IMR-90 (cell line): ENCODE measurements around the gene NOTO. TPM values are rescaled to one million over a fixed set of nuclear protein-coding genes. Genes with fewer than 3 reads are reported as not detected.

Experiments
- ATAC-seq: fragments of 200-7000 bp; cut with Tn5 transposase; 2 replicates; pipeline ENCODE4 v1.9.1; 2020; ENCODE audit warnings: low read depth, mild to moderate bottlenecking, moderate library complexity
- BruUV-seq: library from RNA; stranded (reverse); fragments of 400-500 nt; replicated peaks from 2 replicates; lab custom pipeline; 2021; lab: Mats Ljungman, UMichigan
- CTCF ChIA-PET: fragments of 300-600 bp; formaldehyde crosslinking; extraction: SDS; loops from one replicate; lab custom pipeline; 2021; ENCODE audit warnings: antibody characterized with exemption; lab: Yijun Ruan, JAX
- POLR2A ChIA-PET: fragments of 300-600 bp; sonication (Branson Sonifier 250); formaldehyde crosslinking; loops from one replicate; lab custom pipeline; 2022; ENCODE audit warnings: antibody characterized with exemption; ENCODE audit not compliant: unreplicated experiment; lab: Charles Lee
- DNase-seq: peaks from one replicate; pipeline ENCODE4 v3.0.0; 2013
- H2AFZ ChIP-seq: replicated peaks from 2 replicates; pipeline ENCODE3; 2013; ENCODE audit warnings: low read length, mild to moderate bottlenecking; ENCODE audit not compliant: poor library complexity
- H2AK5ac ChIP-seq: 2 replicates; pipeline ENCODE4 v1.6.1; 2013; ENCODE audit warnings: low read depth, low read length, inconsistent platforms
- H2AK9ac ChIP-seq: replicated peaks from 2 replicates; pipeline ENCODE3; 2013; ENCODE audit warnings: mild to moderate bottlenecking, low read depth, low read length, moderate library complexity; ENCODE audit not compliant: poor library complexity
- H2BK120ac ChIP-seq: 2 replicates; pipeline ENCODE4 v1.6.1; 2013; ENCODE audit warnings: low read depth, low read length, inconsistent platforms
- H2BK15ac ChIP-seq: 3 replicates; pipeline ENCODE4 v1.6.1; 2013; ENCODE audit warnings: low read depth, low read length, inconsistent platforms
- H2BK20ac ChIP-seq: 2 replicates; pipeline ENCODE4 v1.6.1; 2013; ENCODE audit warnings: low read depth, mild to moderate bottlenecking, inconsistent platforms, low read length, moderate library complexity
- H2BK5ac ChIP-seq: 2 replicates; pipeline ENCODE4 v1.6.1; 2013; ENCODE audit warnings: mild to moderate bottlenecking, low read depth, low read length, inconsistent platforms; ENCODE audit not compliant: poor library complexity, severe bottlenecking
- H3K14ac ChIP-seq: replicated peaks from 2 replicates; pipeline ENCODE4 v1.6.1; 2013; ENCODE audit warnings: low read depth, low read length, inconsistent platforms
- H3K18ac ChIP-seq: 2 replicates; pipeline ENCODE4 v1.6.1; 2013; ENCODE audit warnings: low read depth, low read length, control low read depth
- H3K23ac ChIP-seq: 2 replicates; pipeline ENCODE4 v1.6.1; 2013; ENCODE audit warnings: low read depth, low read length, inconsistent platforms
- H3K27ac ChIP-seq: 2 replicates; pipeline ENCODE4 v1.5.1; 2013; ENCODE audit warnings: mild to moderate bottlenecking, control low read depth, low read length; ENCODE audit not compliant: insufficient read depth
- H3K27me3 ChIP-seq: 2 replicates; pipeline ENCODE4 v1.6.1; 2013; ENCODE audit warnings: low read length; ENCODE audit not compliant: control insufficient read depth, insufficient read depth
- H3K36me3 ChIP-seq: 2 replicates; pipeline ENCODE4 v1.6.1; 2013; ENCODE audit warnings: low read length, mixed read lengths; ENCODE audit not compliant: control insufficient read depth, insufficient read depth
- H3K4ac ChIP-seq: 2 replicates; pipeline ENCODE4 v1.6.1; 2013; ENCODE audit warnings: low read depth, low read length, inconsistent platforms
- H3K4me1 ChIP-seq: 2 replicates; pipeline ENCODE4 v1.6.1; 2013; ENCODE audit warnings: low read length, mixed read lengths; ENCODE audit not compliant: control insufficient read depth, insufficient read depth
- H3K4me2 ChIP-seq: 2 replicates; pipeline ENCODE4 v1.6.1; 2013; ENCODE audit warnings: low read depth, mild to moderate bottlenecking, control low read depth, low read length, moderate library complexity
- H3K4me3 ChIP-seq: 2 replicates; pipeline ENCODE4 v1.5.1; 2013; ENCODE audit warnings: low read depth, mild to moderate bottlenecking, control low read depth, low read length, moderate library complexity; ENCODE audit not compliant: insufficient read depth
- H3K56ac ChIP-seq: 2 replicates; pipeline ENCODE4 v1.6.1; 2013; ENCODE audit warnings: low read length, inconsistent platforms; ENCODE audit not compliant: insufficient read depth; ENCODE audit errors: extremely low read depth
- H3K79me1 ChIP-seq, 2 experiments: 2 replicates each; pipeline ENCODE4 v1.6.1; 2013; ENCODE audit warnings: low read length in 2 of 2, inconsistent platforms in 1 of 2, low read depth in 1 of 2
- H3K9ac ChIP-seq: 2 replicates; pipeline ENCODE4 v1.6.1; 2013; ENCODE audit warnings: low read depth, low read length, control low read depth
- H3K9me1 ChIP-seq: 2 replicates; pipeline ENCODE4 v1.6.1; 2013; ENCODE audit warnings: low read length, inconsistent platforms; ENCODE audit not compliant: insufficient read depth
- H3K9me3 ChIP-seq: 2 replicates; pipeline ENCODE4 v1.6.1; 2013; ENCODE audit warnings: low read length; ENCODE audit not compliant: control insufficient read depth, insufficient read depth
- H4K20me1 ChIP-seq: 2 replicates; pipeline ENCODE4 v1.6.1; 2013; ENCODE audit warnings: low read length, inconsistent platforms; ENCODE audit not compliant: insufficient read depth
- H4K5ac ChIP-seq: 2 replicates; pipeline ENCODE4 v1.6.1; 2013; ENCODE audit warnings: mild to moderate bottlenecking, low read depth, low read length, control low read depth
- H4K8ac ChIP-seq, 2 experiments: 2 replicates each; pipeline ENCODE4 v1.6.1; 2013; ENCODE audit warnings: low read depth in 2 of 2, low read length in 2 of 2, control low read depth in 1 of 2, inconsistent platforms in 1 of 2
- H4K91ac ChIP-seq: 2 replicates; pipeline ENCODE4 v1.6.1; 2013; ENCODE audit warnings: low read depth, low read length, inconsistent platforms; ENCODE audit not compliant: insufficient read depth
- CEBPB ChIP-seq: IDR thresholded peaks from 2 replicates; pipeline ENCODE4 v1.6.1; 2012; ENCODE audit warnings: low read depth, low read length, improper control_type of control experiment
- CTCF ChIP-seq: conservative IDR thresholded peaks from 2 replicates; pipeline ENCODE4 v1.5.1; 2012; ENCODE audit warnings: mild to moderate bottlenecking, low read depth, low read length, improper control_type of control experiment
- MAFK ChIP-seq: IDR thresholded peaks from 2 replicates; pipeline ENCODE4 v1.6.1; 2012; ENCODE audit warnings: low read depth, low read length, improper control_type of control experiment
- NFE2L2 ChIP-seq: fragments of 150-350 bp; IDR thresholded peaks from 2 replicates; pipeline ENCODE4 v1.6.1; 2016; ENCODE audit warnings: low read depth, mild to moderate bottlenecking, low read length
- RAD21 ChIP-seq: IDR thresholded peaks from 2 replicates; pipeline ENCODE4 v1.6.1; 2012; ENCODE audit warnings: low read length, improper control_type of control experiment
- RCOR1 ChIP-seq: IDR thresholded peaks from 2 replicates; pipeline ENCODE4 v1.6.1; 2012; ENCODE audit warnings: mild to moderate bottlenecking, low read length, improper control_type of control experiment; ENCODE audit not compliant: insufficient replicate concordance
- SMC3 ChIP-seq: fragments of 150-350 bp; IDR thresholded peaks from 2 replicates; pipeline ENCODE4 v1.6.1; 2016; ENCODE audit warnings: low read depth, mild to moderate bottlenecking, antibody characterized with exemption, low read length, moderate library complexity
- WGBS, 2 experiments: methylation state at CpG; one replicate each; pipeline versions ENCODE4 v1.1.5 to v1.1.7; 2013; ENCODE audit warnings: missing lambda C conversion rate in 2 of 2; ENCODE audit not compliant: insufficient read length in 1 of 2; ENCODE audit errors: extremely low coverage in 2 of 2; 5-methylcytosine and 5-hydroxymethylcytosine counted together
- dilution Hi-C: fragments of 300-500 bp; cut with HindIII; formaldehyde crosslinking; loops from one replicate; pipeline ENCODE4 v1.14.3; 2018; ENCODE audit warnings: low sequenced_read_pairs; ENCODE audit not compliant: unreplicated experiment
- in situ Hi-C: fragments of 300-500 bp; cut with MboI; formaldehyde crosslinking; loops from 3 replicates; pipeline ENCODE4 v1.14.3; 2019; ENCODE audit warnings: low sequenced_read_pairs, inconsistent platforms, mixed read lengths
- intact Hi-C: fragments of 100-400 bp; cut with micrococcal nuclease; formaldehyde crosslinking; loops from 2 replicates; pipeline ENCODE4 v1.10.0; 2022
- polyA plus RNA-seq, 3 experiments: library from polyadenylated mRNA; depleted of rRNA; stranded (reverse); fragments of >200 nt; gene quantifications; 2 replicates each; pipeline ENCODE4 v1.2.3, GENCODE V29; 2012; ENCODE audit warnings: low replicate concordance in 1 of 3
- total RNA-seq: library from RNA; depleted of rRNA; stranded (reverse); fragments of >200 nt; gene quantifications from 2 replicates; pipeline ENCODE4 v1.2.3, GENCODE V29; 2012

Gene NOTO
- total and polyA plus RNA-seq, 2 of the 4 experiments (the other 2 are of a cell fraction) = not detected

DNA sequence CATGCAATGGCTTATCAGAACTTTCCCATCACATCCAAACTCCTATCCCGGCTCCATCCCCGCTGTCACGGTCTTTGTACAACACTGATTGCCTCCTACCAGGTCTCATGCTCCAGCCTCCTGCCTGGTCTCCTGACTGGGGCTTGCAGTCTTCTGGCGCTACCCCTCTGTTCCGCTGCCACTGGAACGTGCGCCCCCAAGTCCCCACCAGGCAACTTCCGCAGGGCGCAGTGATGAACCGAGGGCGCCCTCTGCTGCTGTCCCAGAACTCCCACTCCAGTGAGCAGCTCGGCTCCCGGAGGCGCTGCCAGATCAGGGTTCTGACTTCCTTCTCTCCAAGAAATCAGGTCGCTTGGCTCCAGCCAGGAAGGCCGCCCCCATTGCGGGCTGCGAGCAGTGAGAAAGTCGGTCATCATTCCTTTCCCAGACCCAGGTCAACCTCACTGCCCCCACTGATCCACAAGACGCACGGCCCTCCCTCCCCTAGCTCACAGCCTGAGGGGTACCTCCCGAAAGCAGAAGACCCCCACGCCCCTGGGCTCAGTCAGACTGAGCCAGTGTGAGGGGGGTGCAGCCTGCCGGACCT, 45.7 kb upstream of the NOTO start:
- H2AFZ ChIP-seq = peak overlapping the region; percentile 93

More for the DNA sequence above, 45.7 kb upstream of the NOTO start:
- no peak overlapping the region for H3K4ac ChIP-seq
- in situ Hi-C loops = loop anchor here (5.0 kb wide), 2 partner anchors 69 to 159 kb away; no protein-coding TSS in a partner anchor
- peaks cover 21% of the 10 kb centered on the region for H3K27me3 ChIP-seq
- H3K79me1 ChIP-seq = no peaks in the 10 kb centered on the region
- H4K8ac ChIP-seq = no peak overlapping the region
- H3K27ac ChIP-seq = no peak overlapping the region
- no peaks in the 10 kb centered on the region for H3K9me1 ChIP-seq
- no peak overlapping the region for H2BK120ac ChIP-seq
- no peak overlapping the region for H4K5ac ChIP-seq
- no peak overlapping the region for H3K18ac ChIP-seq
- ChIA-PET CTCF (interaction anchor here (0.6 to 2.5 kb wide), 16 partner anchors 19 to 264 kb away, joined by 3 to 31 read pairs (median 4); no protein-coding TSS in a partner anchor), POLR2A (no interaction called here)
- no TSS peak for BruUV-seq
- H3K14ac ChIP-seq = no peak overlapping the region
- no peaks in the 10 kb centered on the region for H3K36me3 ChIP-seq
- H3K4me3 ChIP-seq = no peak overlapping the region
- H2AK5ac ChIP-seq = no peak overlapping the region
- peak overlapping the region; percentile 86 for H2AK9ac ChIP-seq
- peak; percentile 62 for DNase-seq
- no peaks in the 10 kb centered on the region for H3K9me3 ChIP-seq
- dilution Hi-C loops = no loop called here
- no peak overlapping the region for H4K91ac ChIP-seq
- no peaks in the 10 kb centered on the region for H3K4me1 ChIP-seq
- H2BK20ac ChIP-seq = no peak overlapping the region
- no peak overlapping the region for H3K9ac ChIP-seq
- no peak overlapping the region; the same call in 1 of the 2 replicates for H3K23ac ChIP-seq
- WGBS, 2 experiments = 14% methylated on average over 11 of the region's 24 CpGs; no CpG with 5 or more reads in 1 of the 2 experiments
- peak; percentile 91 for TF ChIP-seq CTCF
- no peak for TF ChIP-seq NFE2L2
- peak; percentile 96 for TF ChIP-seq RAD21
- TF ChIP-seq SMC3 = peak; percentile 99
- no peak for TF ChIP-seq CEBPB
- no peak for TF ChIP-seq MAFK
- no peak for TF ChIP-seq RCOR1
- no peak overlapping the region for H2BK5ac ChIP-seq
- H2BK15ac ChIP-seq = no peak overlapping the region; the same call in 2 of the 3 replicates
- ATAC-seq = peak; percentile 99
- H3K4me2 ChIP-seq = peak overlapping the region; percentile 75
- intact Hi-C loops = loop anchor here (1.0 kb wide), 2 partner anchors 71 to 163 kb away; no protein-coding TSS in a partner anchor
- H4K20me1 ChIP-seq = 0 out of 2 replicates have a peak, but pooled peaks cover 3% of the 10 kb centered on the region
- no peak overlapping the region for H3K56ac ChIP-seq
